Measurements from ENCODE around the gene FBXO11. TPM values are rescaled to one million over a fixed set of nuclear protein-coding genes. Genes with fewer than 3 reads are reported as not detected.
"Not testable (repeated sequence)": the region's sequence is repeated elsewhere in the genome, so short reads cannot be mapped to it uniquely, and the experiment has no call there.

The FBXO11 gene
- total RNA-seq, 1 donor from 2014 or later: 40.3 TPM

DNA sequence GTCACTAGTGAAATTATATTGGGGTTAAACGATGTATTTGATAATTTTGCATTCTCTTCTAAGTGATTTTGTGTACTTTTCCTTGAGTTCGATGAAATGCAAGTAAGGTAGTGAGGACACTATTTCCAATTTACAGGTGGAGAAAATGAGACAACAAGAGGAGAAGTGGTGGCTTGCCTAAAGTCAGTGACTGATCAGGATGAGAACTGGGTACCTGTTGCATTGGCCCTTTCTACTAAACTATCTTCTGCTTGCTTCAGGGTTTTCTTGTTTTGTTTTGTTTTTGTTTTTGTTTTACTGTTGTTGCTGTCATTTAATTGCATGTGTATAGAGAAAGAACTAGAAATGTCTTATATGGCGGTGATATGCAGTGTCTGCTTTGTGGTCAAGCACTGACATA lies 31.4 kb upstream of the FBXO11 start:
- DNase-seq (ENCODE audit: low read depth): no peak
- Histone ChIP-seq H3K27me3 (ENCODE audit: control insufficient read depth, insufficient read depth, low read length) (no peaks in the 10 kb centered on the region), H3K4me3 (ENCODE audit: low read depth, low read length) (no peak overlapping the region), H3K36me3 (ENCODE audit: control insufficient read depth, insufficient read depth, low read length) (no peaks in the 10 kb centered on the region)
- TF ChIP-seq, protein P1, sequence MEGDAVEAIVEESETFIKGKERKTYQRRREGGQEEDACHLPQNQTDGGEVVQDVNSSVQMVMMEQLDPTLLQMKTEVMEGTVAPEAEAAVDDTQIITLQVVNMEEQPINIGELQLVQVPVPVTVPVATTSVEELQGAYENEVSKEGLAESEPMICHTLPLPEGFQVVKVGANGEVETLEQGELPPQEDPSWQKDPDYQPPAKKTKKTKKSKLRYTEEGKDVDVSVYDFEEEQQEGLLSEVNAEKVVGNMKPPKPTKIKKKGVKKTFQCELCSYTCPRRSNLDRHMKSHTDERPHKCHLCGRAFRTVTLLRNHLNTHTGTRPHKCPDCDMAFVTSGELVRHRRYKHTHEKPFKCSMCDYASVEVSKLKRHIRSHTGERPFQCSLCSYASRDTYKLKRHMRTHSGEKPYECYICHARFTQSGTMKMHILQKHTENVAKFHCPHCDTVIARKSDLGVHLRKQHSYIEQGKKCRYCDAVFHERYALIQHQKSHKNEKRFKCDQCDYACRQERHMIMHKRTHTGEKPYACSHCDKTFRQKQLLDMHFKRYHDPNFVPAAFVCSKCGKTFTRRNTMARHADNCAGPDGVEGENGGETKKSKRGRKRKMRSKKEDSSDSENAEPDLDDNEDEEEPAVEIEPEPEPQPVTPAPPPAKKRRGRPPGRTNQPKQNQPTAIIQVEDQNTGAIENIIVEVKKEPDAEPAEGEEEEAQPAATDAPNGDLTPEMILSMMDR (IDR thresholded peaks at IDR 0.05; ENCODE audit: insufficient read depth, low read length, poor library complexity, severe bottlenecking): no peak

DNA sequence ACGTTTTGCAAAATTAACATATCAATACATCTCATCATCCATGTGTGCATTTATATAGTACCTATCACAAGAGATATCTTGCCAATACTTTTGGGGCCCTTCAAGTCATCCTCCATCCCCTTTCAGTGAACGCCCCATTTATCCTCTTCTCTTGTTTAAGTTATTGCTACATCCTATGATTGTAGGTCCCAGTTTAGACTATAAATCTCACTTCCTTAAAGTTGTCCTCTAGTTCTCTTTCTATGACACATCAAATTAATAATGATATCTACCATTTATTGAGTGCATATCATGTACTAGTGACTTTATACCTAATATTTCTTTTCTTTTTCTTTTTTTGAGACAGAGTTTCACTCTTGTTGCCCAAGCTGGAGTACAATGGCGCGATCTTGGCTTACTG lies 28.8 kb upstream of the FBXO11 start:
- TF ChIP-seq, protein P1 (IDR thresholded peaks at IDR 0.05; ENCODE audit: insufficient read depth, low read length, poor library complexity, severe bottlenecking): no peak
- Histone ChIP-seq H3K36me3 (ENCODE audit: control insufficient read depth, insufficient read depth, low read length) (no peaks in the 10 kb centered on the region), H3K4me3 (ENCODE audit: low read depth, low read length) (no peak overlapping the region), H3K27me3 (ENCODE audit: control insufficient read depth, insufficient read depth, low read length) (no peaks in the 10 kb centered on the region)
- no peak for DNase-seq (ENCODE audit: low read depth)

DNA sequence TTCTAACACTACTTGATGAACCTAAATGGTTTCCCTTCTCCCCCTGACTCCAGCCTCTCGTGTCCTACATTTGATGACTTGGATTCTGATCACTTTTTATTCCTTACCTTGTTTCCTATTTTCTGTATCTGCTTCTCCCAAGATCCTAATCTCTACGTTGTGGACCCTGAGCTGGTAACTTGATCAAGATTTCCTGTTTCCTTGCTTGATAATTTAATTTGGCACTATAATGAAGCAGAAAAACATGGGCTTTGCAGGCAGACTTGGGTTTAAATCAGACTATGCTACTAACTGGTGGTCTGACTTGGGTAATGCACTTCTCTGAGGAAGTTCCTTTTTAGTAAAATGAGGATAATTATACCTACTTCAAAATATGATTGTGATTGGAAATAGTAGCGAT lies 11.7 kb upstream of the FBXO11 start:
- H3K27me3 ChIP-seq (ENCODE audit: control insufficient read depth, insufficient read depth, low read length): no peaks in the 10 kb centered on the region

DNA sequence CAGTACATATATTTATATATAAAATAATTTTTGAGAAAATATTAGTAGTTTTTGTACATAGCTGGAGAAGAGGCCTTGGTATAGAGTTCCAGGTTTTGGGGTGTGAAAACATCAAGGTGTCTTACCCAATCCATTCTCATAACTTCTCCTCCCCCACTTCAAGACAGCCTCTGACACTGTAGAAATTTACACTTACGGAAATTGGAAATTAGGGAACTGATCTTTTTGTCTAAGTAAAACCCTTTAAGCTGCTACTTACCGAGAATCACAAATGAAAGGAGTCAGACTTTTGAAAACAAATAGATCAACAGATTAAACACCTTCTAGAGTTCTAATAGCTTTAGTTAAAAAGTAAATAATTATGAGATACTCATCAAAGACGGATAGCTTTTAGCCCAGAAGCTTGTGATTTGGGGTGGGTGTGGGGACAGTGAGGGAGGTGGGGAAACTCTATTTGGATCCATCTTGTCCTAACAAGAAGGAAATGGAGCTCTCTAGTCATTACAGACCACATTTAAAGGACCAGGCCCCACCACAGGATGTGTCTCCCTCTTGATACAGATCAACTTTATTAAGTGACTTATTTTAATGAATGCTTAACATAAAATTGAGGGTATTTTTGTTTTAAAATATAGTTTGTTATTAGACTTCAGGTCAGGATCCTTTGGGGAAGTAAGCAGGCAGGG lies 11.1 kb upstream of the FBXO11 start:
- no peak for DNase-seq (ENCODE audit: low read depth)
- H3K36me3 ChIP-seq (ENCODE audit: control insufficient read depth, insufficient read depth, low read length): no peaks in the 10 kb centered on the region
- no peak overlapping the region for H3K4me3 ChIP-seq (ENCODE audit: low read depth, low read length)
- H3K27me3 ChIP-seq (ENCODE audit: control insufficient read depth, insufficient read depth, low read length): no peaks in the 10 kb centered on the region
- TF ChIP-seq, protein P1 (IDR thresholded peaks at IDR 0.05; ENCODE audit: insufficient read depth, low read length, poor library complexity, severe bottlenecking): no peak

More for the DNA sequence above, 11.7 kb upstream of the FBXO11 start:
- DNase-seq (ENCODE audit: low read depth): no peak
- no peak overlapping the region for H3K4me3 ChIP-seq (ENCODE audit: low read depth, low read length)
- no peaks in the 10 kb centered on the region for H3K36me3 ChIP-seq (ENCODE audit: control insufficient read depth, insufficient read depth, low read length)
- TF ChIP-seq, protein P1 (IDR thresholded peaks at IDR 0.05; ENCODE audit: insufficient read depth, low read length, poor library complexity, severe bottlenecking): no peak

DNA sequence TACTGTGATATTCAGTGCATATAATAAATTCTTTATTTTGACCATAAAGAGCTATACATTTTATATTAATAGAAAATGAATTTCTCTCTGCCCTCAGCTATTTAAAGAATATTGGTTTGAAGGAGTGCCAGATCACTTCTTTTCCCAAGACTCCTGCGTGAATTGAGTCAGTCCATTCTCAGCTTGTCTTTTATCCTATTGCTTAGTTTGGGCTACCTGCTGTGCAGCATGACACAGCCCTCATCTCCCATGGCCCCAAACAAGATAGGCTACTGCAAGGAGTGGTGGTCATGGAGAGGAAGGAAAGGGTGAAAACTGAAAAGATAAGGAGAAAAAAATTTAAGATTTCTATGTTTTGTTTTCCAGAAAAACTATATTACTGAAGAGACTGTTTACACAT lies 10.1 kb upstream of the FBXO11 start:
- DNase-seq (ENCODE audit: low read depth): no peak
- TF ChIP-seq, protein P1 (IDR thresholded peaks at IDR 0.05; ENCODE audit: insufficient read depth, low read length, poor library complexity, severe bottlenecking): no peak
- no peaks in the 10 kb centered on the region for H3K27me3 ChIP-seq (ENCODE audit: control insufficient read depth, insufficient read depth, low read length)
- H3K36me3 ChIP-seq (ENCODE audit: control insufficient read depth, insufficient read depth, low read length): no peaks in the 10 kb centered on the region
- no peak overlapping the region for H3K4me3 ChIP-seq (ENCODE audit: low read depth, low read length)

DNA sequence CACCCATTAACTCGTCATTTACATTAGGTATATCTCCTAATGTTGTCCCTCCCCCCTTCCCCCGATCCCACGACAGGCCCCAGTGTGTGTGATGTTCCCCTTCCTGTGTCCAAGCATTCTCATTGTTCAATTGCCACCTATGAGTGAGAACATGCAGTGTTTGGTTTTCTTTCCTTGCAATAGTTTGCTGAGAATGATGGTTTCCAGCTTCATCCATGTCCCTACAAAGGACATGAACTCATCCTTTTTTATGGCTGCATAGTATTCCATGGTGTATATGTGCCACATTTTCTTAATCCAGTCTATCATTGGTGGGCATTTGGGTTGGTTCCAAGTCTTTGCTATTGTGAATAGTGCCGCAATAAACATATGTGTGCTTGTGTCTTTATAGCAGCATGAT lies 4.4 kb upstream of the FBXO11 start:
- H3K27me3 ChIP-seq (ENCODE audit: control insufficient read depth, insufficient read depth, low read length); H3K4me3 ChIP-seq (ENCODE audit: low read depth, low read length); H3K36me3 ChIP-seq (ENCODE audit: control insufficient read depth, insufficient read depth, low read length); DNase-seq (ENCODE audit: low read depth): not testable (repeated sequence)

Data from kidney epithelial cell (primary cell).